HG03060 (cell line): ENCODE results near the gene DEFB124.
"Not testable (repeated sequence)": the region's sequence is repeated elsewhere in the genome, so short reads cannot be mapped to it uniquely, and the experiment has no call there.

Experiments
- ATAC-seq: cut with Tn5 transposase; IDR thresholded peaks from one replicate; pipeline ENCODE4 v1.9.1; 2021; ENCODE audit warnings: low read depth, moderate number of reproducible peaks; ENCODE audit not compliant: unreplicated experiment

The DEFB124 gene

DNA sequence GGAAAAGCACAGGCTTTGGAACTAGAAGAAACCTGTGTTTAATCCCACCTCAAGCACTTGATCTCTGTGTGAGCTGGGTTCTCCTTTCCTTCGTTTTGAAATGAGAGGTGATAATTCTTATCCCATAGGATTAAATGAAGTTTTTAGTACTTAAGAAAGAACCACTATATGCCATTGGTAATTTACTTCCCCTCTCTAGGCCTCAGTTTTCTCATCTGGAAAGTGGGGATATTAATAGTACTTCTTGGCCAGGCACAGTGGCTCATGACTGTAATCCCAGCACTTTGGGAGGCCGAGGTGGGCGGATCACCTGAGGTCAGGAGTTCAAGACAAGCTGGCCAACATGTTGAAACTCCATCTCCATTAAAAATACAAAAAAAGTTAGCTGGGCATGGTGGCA, 14.2 kb upstream of the DEFB124 start:
- ATAC-seq: no peak

DNA sequence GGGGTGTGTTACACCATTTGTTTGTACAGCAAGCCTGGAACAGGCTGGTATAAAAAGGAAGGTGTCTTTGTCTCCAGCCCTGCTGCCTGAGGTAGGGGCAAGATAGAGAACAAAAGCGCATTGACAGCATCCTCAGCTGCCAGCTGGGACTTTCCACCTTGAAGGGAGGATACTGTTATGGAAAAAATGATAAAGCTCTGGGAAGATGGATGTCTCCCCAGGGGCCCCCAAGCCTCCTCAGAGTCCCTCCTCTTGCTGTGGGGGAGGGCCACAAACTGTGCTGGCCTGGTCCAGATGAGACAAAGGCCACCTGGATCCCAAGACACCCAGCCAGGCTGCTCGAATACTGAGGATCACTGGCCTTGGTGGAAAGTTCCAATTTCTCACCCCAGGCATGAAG, 13.2 kb upstream of the DEFB124 start:
- no peak for ATAC-seq

DNA sequence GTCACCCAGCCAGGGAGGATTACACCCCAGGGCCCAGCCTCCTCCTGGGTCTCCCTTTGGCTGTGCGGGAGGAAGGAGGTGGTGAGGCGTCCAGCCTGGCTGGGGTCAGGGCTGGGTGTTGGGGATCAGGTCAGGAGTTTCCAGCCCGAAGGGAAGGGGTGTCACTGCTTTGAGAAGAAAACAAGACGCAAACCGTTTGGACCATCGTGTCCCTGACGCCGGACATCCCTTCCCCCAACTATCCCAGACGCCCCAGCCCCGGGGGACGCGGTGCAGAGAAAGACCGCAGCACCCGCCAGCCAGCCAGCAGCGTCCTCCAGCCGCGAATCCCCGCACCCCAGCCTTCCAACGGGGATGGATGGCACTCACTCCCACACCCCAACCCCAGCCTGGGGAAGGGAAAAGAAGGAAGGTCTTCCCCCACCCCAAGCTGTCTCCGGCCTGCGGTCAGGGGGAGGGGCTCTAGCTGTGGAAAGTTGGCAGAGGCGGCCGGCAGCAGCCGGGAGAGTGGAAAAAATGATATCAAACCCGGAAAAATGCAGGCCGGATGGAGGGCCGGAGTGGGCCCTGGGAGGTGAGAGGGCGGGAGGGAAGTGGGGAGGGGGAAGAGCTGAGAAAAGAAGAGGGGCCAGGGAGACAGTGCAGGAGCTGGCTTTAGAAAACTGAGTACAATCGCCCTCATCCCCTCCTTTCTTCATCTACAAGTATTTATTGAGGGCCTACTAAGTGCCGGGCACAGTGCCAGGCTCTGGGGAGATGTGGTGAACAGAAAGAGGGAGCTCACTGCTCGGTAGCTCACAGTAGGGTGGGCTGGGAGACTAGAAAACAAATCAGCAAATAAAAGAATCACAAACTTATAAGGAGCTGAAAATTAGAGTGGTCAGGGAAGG, 10.8 kb upstream of the DEFB124 start:
- no peak for ATAC-seq

DNA sequence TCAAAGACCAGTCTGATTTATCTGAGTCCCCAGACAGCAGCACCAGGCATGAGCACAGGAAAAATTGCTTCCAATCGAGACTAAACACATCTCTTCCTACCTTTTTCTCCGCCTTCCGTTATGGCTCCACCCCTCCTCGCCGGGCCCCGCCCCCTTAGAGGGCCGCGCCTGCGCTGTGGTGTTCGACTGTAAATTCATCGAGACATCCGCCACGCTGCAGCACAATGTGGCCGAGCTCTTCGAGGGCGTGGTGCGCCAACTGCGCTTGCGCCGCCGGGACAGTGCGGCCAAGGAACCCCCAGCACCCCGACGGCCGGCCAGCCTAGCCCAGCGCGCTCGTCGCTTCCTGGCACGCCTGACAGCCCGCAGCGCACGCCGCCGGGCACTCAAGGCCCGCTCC, 9.1 kb upstream of the DEFB124 start:
- ATAC-seq: no peak

DNA sequence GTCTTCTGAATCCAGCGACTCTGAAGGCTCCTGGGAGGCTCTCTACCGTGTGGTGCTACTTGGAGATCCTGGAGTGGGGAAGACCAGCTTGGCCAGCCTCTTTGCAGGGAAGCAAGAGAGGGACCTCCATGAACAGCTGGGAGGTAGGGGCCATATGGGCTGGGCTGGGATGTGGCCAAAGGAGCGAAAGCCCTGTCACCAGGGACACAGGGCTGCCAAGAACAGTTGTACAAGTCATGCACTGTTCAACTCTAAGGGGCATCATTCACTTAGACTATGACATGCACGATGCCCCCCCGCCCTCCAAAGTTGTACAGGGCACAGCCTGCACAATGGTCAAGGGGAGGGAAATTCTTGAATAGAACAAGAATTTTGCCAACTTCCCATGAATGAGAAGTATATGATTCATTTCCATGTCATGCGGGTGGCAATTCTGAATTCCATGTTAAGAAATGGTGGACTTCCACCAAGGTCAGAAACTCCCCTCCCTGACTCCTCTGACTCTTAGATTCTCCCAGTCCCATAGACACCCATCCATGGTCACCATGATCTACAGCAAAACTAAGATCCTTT, 1.8 kb upstream of the DEFB124 start:
- ATAC-seq: no peak

DNA sequence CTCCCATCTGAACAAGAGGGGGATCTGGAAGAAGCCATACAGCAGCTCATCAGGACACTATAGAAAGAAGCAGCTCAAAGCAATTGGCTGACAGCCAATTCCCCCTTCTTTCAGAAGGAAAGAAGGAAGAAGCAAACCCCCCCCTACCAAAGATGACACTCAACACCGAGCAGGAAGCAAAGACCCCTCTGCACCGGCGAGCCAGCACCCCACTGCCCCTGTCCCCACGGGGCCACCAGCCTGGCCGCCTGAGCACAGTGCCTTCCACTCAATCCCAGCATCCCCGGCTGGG, 1.3 kb upstream of the DEFB124 start:
- ATAC-seq: no peak

DNA sequence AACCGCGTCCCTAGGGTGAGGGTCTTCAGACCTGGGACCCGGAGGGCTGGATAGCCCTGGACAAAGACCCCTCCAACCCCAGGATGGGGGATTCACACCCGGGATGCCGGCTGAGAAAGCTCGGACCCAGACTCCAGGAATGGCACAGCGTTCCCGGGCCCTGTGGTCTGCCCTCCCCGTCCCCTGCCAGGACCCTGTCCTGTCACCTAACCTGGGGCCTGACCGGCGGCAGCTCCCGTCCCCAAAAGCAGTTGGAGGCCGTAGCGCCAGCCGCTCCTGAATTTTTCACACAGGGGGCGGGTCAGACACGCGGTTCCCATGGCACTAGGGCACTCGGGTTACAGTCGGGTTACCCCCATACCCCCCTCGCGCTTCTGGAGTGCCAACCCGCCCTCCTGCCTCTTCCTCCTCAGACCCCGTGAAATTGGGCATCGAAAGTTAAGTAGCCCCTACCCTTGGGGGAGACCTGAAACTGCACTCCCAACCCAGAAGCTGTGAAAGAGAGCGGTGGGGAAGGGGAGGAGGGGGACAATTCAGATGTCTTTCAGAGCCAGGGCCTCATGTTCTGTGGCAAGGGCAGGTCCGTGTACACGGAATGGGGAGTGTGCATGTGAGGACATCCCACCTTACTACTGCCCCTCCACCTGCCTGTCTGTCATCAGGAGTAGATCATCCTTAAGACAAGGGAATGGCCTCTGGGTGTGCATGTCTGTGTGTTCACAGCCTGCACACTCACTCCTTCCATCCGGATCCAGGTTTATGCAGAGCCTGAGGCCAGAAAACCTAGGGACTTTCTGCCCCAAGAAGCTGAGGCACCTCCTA, 756 bp upstream of the DEFB124 start:
- no peak for ATAC-seq

DNA sequence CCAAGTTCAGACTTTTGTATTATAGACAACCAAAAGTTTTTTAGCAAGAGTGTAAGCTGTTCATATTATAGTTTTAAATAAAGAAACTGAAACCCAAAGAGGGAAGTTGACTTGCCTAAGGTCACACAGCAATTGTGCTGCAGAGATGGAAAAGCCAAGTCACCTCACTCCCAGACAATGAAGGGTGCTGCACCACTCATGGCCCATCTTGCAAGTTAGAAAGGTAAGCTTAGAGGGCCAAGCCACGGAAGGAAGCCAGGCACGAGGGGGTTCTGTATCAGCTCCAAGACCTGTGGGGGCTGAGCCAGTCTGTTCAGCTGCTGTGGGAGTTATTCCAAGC, 860 bp downstream of the DEFB124 start:
- ATAC-seq: peak; percentile 77

DNA sequence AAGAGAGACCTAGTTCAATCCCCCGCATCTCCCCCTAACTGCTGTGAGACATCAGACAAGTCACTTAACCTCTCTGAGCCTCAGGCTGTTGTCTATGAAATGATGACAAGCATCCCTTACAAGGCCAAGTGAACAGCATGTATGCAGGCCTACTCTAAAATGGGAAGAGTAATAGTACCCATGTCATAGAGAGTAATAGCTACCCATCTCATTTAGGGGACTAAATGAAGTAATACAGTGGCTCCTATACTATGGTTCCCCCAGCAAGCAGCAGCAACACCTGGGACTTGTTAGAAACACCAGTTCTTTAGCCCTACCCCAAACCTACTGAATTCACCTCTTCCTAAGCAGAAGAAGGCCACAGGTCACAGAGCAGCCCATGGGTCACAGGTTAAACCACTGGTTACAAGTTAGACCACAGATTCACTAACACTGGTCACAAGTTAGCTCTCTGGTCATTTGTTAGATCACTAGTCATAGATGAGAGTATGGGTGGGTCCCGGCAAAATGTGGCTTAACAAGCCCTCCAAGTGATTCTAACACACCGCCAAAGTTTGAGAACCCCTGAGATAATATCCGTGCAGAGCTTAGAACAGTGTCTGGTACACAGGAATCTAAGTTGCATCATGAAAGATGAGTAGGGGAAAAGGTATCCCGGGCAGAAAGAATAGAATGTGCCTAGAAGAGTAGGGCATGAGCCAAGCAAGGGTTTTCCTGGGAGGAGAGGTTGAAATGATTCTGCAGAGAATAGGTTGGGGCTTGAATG, 1.4 kb downstream of the DEFB124 start:
- peak; percentile 33 for ATAC-seq

DNA sequence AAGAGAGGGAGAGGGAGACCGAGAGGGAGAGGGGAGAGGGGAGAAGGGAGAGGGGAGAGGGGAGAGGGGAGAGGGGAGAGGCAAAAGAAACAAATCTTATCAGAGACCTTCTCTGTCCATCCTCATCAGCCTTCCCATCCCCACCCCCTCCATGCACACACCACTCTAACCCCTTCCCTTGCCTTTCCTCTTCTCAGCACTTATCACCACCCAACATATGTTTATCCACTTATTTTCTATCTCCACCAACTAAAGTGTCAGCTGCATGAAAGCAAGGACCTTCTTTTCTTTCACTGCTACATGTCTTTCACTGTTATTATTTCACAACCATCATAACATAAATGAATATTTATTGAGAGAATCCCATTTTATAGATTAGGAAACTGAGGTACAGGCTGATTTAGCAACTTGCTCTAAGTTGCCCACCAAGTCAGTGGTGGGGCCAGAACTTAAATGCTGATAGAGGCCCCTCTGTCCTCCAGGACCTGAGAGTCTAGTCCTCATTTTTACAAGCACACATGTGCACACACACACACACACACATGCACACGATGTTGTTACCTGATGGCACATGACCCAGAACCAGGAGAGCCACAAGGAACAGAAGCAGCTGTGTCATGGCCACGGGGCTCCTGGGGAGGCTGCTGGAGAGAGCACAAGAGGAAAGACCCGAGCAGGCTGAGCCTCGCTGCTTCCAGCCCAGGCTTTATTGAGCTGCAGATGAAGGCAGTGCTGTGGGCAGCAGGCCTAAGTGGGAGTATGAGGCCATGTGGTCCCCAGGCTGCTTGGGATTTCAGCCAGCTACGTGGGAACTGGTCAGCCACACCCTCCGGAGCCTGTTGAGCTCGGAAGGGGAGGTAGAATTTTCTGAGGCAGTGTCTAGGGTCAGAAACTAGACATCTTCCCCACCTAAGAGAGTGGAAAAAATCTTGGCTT, 2.3 kb downstream of the DEFB124 start:
- no peak for ATAC-seq

DNA sequence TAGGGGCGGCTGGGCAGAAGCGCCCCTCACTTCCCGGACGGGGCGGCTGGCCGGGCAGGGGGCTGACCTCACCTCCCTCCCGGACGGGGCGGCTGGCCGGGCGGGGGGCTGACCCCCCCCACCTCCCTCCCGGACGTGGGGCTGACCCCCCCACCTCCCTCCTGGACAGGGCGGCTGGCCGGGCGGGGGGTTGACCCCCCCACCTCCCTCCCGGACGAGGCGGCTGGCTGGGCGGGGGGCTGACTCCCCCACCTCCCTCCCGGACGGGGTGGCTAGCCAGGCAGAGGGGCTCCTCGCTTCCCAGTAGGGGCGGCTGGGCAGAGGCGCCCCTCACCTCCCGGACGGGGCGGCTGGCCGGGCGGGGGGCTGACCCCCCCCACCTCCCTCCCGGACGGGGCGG, 4.0 kb downstream of the DEFB124 start:
- ATAC-seq: not testable (repeated sequence)

DNA sequence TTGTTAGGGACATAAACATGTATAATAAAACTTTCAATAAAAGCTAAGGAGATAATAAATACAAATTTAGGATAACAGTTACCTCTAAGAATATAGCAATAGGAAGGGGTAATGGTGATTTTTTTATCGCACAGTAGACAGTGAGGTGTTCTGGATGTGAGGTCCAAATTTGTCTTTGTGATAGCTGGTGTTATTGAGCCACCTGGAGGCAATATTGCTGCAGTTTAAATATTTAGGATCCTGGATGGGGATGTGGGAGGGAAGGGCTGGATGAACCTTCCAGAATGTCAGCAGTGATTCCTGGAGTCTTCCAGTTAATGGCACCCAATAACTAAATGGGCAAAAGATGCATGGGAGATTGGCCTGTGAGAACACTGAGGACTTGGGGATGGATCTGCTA, 20.6 kb downstream of the DEFB124 start:
- ATAC-seq: no peak

DNA sequence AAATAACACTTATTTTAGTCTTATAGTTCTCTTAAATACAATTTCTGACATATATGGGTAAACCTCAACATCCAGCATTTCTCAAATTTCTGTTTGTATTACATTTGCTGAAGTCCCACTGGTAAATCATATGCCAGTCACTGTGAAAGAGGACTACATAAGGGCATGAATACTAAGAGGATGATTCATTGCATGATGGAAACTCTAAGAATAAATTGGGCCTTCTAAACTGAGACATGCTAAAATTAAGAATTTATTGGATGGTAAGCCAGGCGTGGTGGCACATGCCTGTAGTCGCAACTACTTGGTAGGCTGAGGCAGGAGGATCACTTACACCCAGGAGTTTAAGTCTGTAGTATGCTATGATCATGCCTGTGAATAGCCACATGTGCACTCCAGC, 22.4 kb downstream of the DEFB124 start:
- no peak for ATAC-seq

DNA sequence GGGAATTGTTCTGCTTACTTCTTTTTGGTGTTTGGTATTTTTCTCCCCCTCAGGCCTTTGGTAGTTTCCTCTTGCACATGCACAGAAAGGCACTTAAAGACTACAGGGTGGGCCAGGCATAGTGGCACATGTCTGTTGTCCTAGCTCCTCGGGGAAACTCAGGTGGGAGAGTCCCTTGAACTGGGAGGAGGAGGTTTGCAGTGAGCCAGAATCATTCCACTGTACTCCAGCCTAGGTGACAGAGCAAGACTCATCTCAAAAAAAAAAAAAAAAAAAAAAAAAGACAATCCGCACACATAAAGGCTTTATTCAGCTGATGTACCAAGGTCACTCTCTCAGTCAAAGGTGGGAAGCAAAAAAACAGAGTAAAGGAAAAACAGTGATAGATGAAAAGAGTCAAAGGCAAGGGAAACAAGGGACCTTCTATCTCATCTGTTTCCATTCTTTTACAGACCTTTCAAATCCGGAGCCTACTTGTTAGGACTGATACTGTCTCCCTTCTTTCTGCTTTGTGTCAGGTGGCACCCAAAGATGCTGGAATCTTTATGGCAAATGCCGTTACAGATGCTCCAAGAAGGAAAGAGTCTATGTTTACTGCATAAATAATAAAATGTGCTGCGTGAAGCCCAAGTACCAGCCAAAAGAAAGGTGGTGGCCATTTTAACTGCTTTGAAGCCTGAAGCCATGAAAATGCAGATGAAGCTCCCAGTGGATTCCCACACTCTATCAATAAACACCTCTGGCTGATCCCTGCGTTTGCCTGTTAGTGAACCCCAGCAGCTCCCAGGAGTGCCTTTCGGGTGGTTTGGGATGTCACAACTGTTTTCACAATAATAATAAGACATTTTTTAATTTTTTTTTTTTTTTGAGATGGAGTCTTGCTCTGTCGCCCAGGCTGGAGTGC, 25.2 kb downstream of the DEFB124 start:
- ATAC-seq: no peak

DNA sequence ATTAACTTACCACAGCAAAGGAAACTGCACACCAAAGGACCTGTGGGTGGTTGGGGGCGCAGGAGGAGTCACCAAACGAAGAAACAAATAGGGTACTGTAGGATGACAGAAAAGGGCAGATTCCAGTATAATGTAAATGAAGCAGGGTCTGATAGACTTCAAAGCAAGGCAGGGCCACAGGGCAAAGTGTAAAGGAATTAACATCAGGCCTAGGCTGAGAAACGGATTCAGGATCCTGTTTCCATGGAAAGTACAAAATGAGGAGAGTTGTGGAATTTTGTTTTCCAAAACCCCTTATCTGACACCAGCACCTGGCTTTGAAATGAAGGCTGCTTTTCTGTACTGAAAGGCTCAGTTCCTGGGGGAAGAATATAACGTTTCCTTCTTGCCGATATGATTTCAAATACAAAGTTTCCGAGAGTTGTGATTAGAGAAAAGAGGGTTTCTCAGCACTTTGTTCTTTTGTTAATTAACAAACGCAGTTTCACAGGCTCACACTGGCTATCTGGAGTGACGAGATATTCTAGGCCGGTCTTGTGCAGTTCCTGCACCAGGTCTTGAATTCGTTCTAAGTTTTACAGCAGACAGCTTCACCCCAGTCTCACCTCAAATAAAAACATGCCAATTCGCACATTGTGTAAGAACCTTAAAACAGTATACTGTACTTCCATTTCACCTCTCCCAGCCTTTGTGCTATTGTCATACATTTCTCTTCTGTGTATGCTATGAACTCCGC, 28.7 kb downstream of the DEFB124 start:
- no peak for ATAC-seq

DNA sequence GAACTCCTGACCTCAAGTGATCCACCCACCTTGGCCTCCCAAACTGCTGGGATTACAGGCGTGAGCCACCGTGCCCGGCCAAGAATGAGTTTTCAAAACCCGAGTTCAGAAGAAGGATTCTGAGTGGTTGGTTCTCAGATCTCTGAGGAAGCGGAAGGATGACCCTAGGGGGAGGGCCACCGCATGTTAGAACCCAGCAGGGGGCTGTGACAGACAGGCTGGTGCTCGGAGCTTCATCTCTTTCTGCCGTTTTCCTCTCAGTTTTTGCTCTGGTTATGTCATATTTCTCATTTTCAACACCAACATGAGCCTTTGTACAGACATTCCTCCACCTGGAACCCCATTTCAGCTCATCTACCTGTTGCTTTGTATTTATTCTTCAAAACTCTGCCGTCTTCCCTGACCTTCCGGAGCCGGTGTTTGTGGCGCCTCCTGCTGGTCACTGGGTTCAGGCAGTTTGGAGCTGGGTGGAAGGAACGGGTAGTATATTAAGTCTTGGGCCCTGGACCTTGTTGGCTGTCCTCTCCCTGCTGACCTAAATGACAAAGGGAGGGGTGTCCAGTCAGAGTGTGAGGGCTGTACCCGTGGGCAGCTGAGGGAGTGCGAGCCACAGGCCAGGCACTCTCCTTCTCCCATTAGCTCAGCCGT, 34.8 kb downstream of the DEFB124 start, which contains the start of gene DEFB123:
Gene DEFB123 (plus strand): TSS at position 621 of the 648 bp plus-strand sequence. CDS start 67 bp downstream, outside the sequence.
- ATAC-seq: no peak

DNA sequence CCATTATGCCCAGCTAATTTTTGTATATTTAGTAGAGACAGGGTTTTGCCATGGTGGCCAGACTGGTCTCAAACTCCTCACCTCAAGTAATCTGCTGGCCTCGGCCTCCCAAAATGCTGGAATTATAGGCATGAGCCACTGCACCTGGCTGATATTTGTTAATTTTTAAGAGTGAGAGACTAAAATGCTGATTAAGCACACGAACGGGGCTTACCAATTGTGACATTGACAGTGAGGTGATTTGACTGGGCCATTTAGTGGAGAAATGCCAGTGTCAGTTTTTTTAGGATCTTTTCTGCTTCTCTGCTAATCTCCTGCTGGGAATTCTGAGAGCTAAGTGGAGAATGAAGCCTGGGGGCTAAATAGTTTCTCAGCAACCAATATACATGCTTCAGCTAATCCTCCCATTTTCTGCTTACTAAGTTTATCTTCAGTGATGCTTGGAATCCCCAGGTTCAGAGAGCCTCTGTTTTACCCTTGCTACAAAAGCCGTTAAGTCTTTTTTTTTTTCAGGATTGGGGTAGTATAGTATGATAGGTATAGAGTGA, 44.3 kb downstream of the DEFB124 start:
- no peak for ATAC-seq
